Measurements from ENCODE around the gene CROCC2.

Gene CROCC2

GRCh38 chr2:240875228-240876034 is 30.7 kb upstream of the CROCC2 start:
- DNase-seq (ENCODE audit: low read depth), result no peak

- DNase-seq (ENCODE audit: low read depth), result no peak
Measured at GRCh38 chr2:240876035-240876474, 30.1 kb upstream of the CROCC2 start.

GRCh38 chr2:240876475-240877251 is 29.5 kb upstream of the CROCC2 start:
- no peak for DNase-seq (ENCODE audit: low read depth)

- DNase-seq (ENCODE audit: low read depth), result no peak
Measured at GRCh38 chr2:240877460-240878340, 28.4 kb upstream of the CROCC2 start.

- no peak for DNase-seq (ENCODE audit: low read depth)
Measured at GRCh38 chr2:240878341-240878936, 27.7 kb upstream of the CROCC2 start.

- DNase-seq (ENCODE audit: low read depth), result no peak
Measured at GRCh38 chr2:240879105-240879504, 27.0 kb upstream of the CROCC2 start.

GRCh38 chr2:240881913-240882312 is 24.2 kb upstream of the CROCC2 start:
- no peak for DNase-seq (ENCODE audit: low read depth)

- no peak for DNase-seq (ENCODE audit: low read depth)
Measured at GRCh38 chr2:240884221-240884620, 21.9 kb upstream of the CROCC2 start.

GRCh38 chr2:240884745-240885144 is 21.4 kb upstream of the CROCC2 start:
- DNase-seq (ENCODE audit: low read depth), result no peak

GRCh38 chr2:240885566-240885965 is 20.6 kb upstream of the CROCC2 start:
- DNase-seq (ENCODE audit: low read depth), result no peak

GRCh38 chr2:240886023-240886565 is 20.0 kb upstream of the CROCC2 start:
- no peak for DNase-seq (ENCODE audit: low read depth)

- DNase-seq (ENCODE audit: low read depth), result no peak
Measured at GRCh38 chr2:240886678-240887609, 19.2 kb upstream of the CROCC2 start.

GRCh38 chr2:240887631-240888030 is 18.5 kb upstream of the CROCC2 start:
- DNase-seq (ENCODE audit: low read depth), result no peak

- DNase-seq (ENCODE audit: low read depth), result no peak
Measured at GRCh38 chr2:240888130-240888889, 17.8 kb upstream of the CROCC2 start.

- DNase-seq (ENCODE audit: low read depth), result no peak
Measured at GRCh38 chr2:240888890-240889573, 17.1 kb upstream of the CROCC2 start.

GRCh38 chr2:240889601-240890560 is 16.3 kb upstream of the CROCC2 start:
- DNase-seq (ENCODE audit: low read depth), result no peak

GRCh38 chr2:240890691-240891090 is 15.4 kb upstream of the CROCC2 start:
- DNase-seq (ENCODE audit: low read depth), result no peak

All from non-pigmented ciliary epithelial cell (primary cell).